Liver (tissue), 9 donors: ENCODE measurements around the gene HMGB2. TPM values are rescaled to one million over a fixed set of nuclear protein-coding genes. Genes with fewer than 3 reads are reported as not detected.

ENCODE experiments used
- DNase-seq: peaks from one replicate; pipeline ENCODE4 v3.0.0-alpha.2; 2017; ENCODE audit warnings: low spot score
- H3K27ac ChIP-seq, 2 donors: one replicate each; pipeline ENCODE4 v1.7.0; 2013; ENCODE audit warnings: inconsistent platforms in 2 of 2, low read length in 2 of 2, control low read depth in 1 of 2, low read depth in 1 of 2, mild to moderate bottlenecking in 1 of 2
- H3K27me3 ChIP-seq, 4 donors: one replicate each; pipeline versions ENCODE4 v1.6.1 to v1.7.0; 2013; ENCODE audit warnings: low read length in 3 of 4, inconsistent platforms in 1 of 4, mild to moderate bottlenecking in 1 of 4, moderate library complexity in 1 of 4; ENCODE audit not compliant: control insufficient read depth in 4 of 4, insufficient read depth in 4 of 4
- H3K36me3 ChIP-seq, 4 donors: one replicate each; pipeline versions ENCODE4 v1.6.1 to v1.7.0; 2013; ENCODE audit warnings: low read length in 3 of 4, mild to moderate bottlenecking in 3 of 4, low read depth in 1 of 4, moderate library complexity in 1 of 4; ENCODE audit not compliant: control insufficient read depth in 4 of 4, insufficient read depth in 3 of 4
- H3K4me1 ChIP-seq, 4 donors: one replicate each; pipeline versions ENCODE4 v1.6.1 to v1.7.0; 2013; ENCODE audit warnings: low read length in 3 of 4, mild to moderate bottlenecking in 3 of 4, moderate library complexity in 1 of 4; ENCODE audit not compliant: control insufficient read depth in 4 of 4, insufficient read depth in 4 of 4
- H3K4me3 ChIP-seq, 3 donors: one replicate each; pipeline versions ENCODE4 v1.6.1 to v1.7.0; 2013; ENCODE audit warnings: low read length in 3 of 3, control low read depth in 1 of 3, low read depth in 1 of 3, mild to moderate bottlenecking in 1 of 3
- H3K9ac ChIP-seq, 2 donors: one replicate each; pipeline ENCODE4 v1.7.0; 2013; ENCODE audit warnings: low read length in 2 of 2, mild to moderate bottlenecking in 2 of 2, moderate library complexity in 2 of 2, control low read depth in 1 of 2, low read depth in 1 of 2
- H3K9me3 ChIP-seq, 4 donors: one replicate each; pipeline versions ENCODE4 v1.6.1 to v1.7.0; 2013; ENCODE audit warnings: low read length in 3 of 4; ENCODE audit not compliant: control insufficient read depth in 4 of 4
- CTCF ChIP-seq: fragments of 150-350 bp; IDR thresholded peaks from 2 replicates; pipeline ENCODE4 v1.5.1; 2017; ENCODE audit warnings: improper control_type of control experiment, low read depth, low read length; ENCODE audit not compliant: missing input control
- FOXA1 ChIP-seq: IDR thresholded peaks from 2 replicates; pipeline ENCODE4 v1.6.1; 2016; ENCODE audit warnings: antibody characterized with exemption
- FOXA2 ChIP-seq: IDR thresholded peaks from 2 replicates; pipeline ENCODE4 v1.6.1; 2016; ENCODE audit warnings: antibody characterized with exemption
- GABPA ChIP-seq, 2 donors: IDR thresholded peaks in 1 of 2; conservative IDR thresholded peaks in 1 of 2; 2 replicates each; pipeline ENCODE4 v1.6.1; 2016; ENCODE audit warnings: antibody characterized with exemption in 2 of 2, mild to moderate bottlenecking in 1 of 2, moderate library complexity in 1 of 2
- HNF4G ChIP-seq: IDR thresholded peaks from 2 replicates; pipeline ENCODE4 v1.6.1; 2016; ENCODE audit warnings: antibody characterized with exemption
- RAD21 ChIP-seq, 2 donors: IDR thresholded peaks; 2 replicates each; pipeline ENCODE4 v1.6.1; 2016; ENCODE audit warnings: antibody characterized with exemption in 2 of 2, mild to moderate bottlenecking in 2 of 2
- RXRA ChIP-seq, 2 donors: IDR thresholded peaks; 2 replicates each; pipeline ENCODE4 v1.6.1; 2017 to 2018; ENCODE audit warnings: antibody characterized with exemption in 2 of 2, mild to moderate bottlenecking in 1 of 2
- SP1 ChIP-seq: IDR thresholded peaks from 2 replicates; pipeline ENCODE4 v1.6.1; 2018; ENCODE audit warnings: antibody characterized with exemption, mild to moderate bottlenecking
- YY1 ChIP-seq: IDR thresholded peaks from 2 replicates; pipeline ENCODE4 v1.6.1; 2016; ENCODE audit warnings: antibody characterized with exemption, mild to moderate bottlenecking
- ZBTB33 ChIP-seq: IDR thresholded peaks from 2 replicates; pipeline ENCODE4 v1.6.1; 2016; ENCODE audit warnings: antibody characterized with exemption
- polyA plus RNA-seq, 2 donors: library from polyadenylated mRNA; stranded (reverse) in 1 of 2; unstranded in 1 of 2; fragments of 200-250 nt in 1 of 2; fragments of >200 nt in 1 of 2; fragmentation: Nextera tagmentation in 1 of 2; extraction: Ambion mirVana in 1 of 2; gene quantifications; one replicate each; pipeline versions ENCODE4 v1.2.1 to v1.2.3, GENCODE V29; 2013 to 2015
- total RNA-seq, 2 donors: library from RNA; depleted of rRNA; stranded (reverse); fragments of >200 nt; gene quantifications; one replicate each; pipeline ENCODE4 v1.2.3, GENCODE V29; 2014
- TF ChIP-seq, protein P1 (sequence below): IDR thresholded peaks from 2 replicates; pipeline ENCODE4 v1.6.1; 2016; ENCODE audit warnings: antibody characterized with exemption, mild to moderate bottlenecking
- donor health status: healthy.
- donor health status: healthy.
- donor health status: healthy.
- donor health status: healthy.
- donor health status: healthy.

Gene HMGB2
- total and polyA plus RNA-seq, 4 donors = 7.2 to 271 (median 16.9) TPM

GRCh38 chr4:173367285-173367684, 33.1 kb upstream of the HMGB2 start:
- DNase-seq = no peak
- H3K27ac ChIP-seq = no peak overlapping the region

More at GRCh38 chr4:173367285-173367684, 33.1 kb upstream of the HMGB2 start:
- TF ChIP-seq, protein P1, sequence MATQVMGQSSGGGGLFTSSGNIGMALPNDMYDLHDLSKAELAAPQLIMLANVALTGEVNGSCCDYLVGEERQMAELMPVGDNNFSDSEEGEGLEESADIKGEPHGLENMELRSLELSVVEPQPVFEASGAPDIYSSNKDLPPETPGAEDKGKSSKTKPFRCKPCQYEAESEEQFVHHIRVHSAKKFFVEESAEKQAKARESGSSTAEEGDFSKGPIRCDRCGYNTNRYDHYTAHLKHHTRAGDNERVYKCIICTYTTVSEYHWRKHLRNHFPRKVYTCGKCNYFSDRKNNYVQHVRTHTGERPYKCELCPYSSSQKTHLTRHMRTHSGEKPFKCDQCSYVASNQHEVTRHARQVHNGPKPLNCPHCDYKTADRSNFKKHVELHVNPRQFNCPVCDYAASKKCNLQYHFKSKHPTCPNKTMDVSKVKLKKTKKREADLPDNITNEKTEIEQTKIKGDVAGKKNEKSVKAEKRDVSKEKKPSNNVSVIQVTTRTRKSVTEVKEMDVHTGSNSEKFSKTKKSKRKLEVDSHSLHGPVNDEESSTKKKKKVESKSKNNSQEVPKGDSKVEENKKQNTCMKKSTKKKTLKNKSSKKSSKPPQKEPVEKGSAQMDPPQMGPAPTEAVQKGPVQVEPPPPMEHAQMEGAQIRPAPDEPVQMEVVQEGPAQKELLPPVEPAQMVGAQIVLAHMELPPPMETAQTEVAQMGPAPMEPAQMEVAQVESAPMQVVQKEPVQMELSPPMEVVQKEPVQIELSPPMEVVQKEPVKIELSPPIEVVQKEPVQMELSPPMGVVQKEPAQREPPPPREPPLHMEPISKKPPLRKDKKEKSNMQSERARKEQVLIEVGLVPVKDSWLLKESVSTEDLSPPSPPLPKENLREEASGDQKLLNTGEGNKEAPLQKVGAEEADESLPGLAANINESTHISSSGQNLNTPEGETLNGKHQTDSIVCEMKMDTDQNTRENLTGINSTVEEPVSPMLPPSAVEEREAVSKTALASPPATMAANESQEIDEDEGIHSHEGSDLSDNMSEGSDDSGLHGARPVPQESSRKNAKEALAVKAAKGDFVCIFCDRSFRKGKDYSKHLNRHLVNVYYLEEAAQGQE = no peak
- TF ChIP-seq RAD21 (IDR thresholded peaks at IDR 0.05) (no peak), SP1 (no peak), HNF4G (no peak), FOXA1 (no peak), YY1 (no peak), ZBTB33 (no peak), CTCF (no peak), GABPA (IDR thresholded peaks at IDR 0.05 in 1 of 2, conservative IDR thresholded peaks at IDR 0.05 in 1 of 2) (no peak), FOXA2 (no peak), RXRA (IDR thresholded peaks at IDR 0.05) (no peak)
- H3K36me3 ChIP-seq = no peaks in the 10 kb centered on the region
- no peaks in the 10 kb centered on the region for H3K9me3 ChIP-seq
- H3K4me1 ChIP-seq = peaks cover 0 to 7% (median 2%) of the 10 kb centered on the region in 4 donors
- H3K4me3 ChIP-seq = no peak overlapping the region
- no peaks in the 10 kb centered on the region for H3K27me3 ChIP-seq
- no peak overlapping the region for H3K9ac ChIP-seq
